WTC11 (cell line): Measurements from ENCODE around the gene EIF1AD. TPM values are rescaled to one million over a fixed set of nuclear protein-coding genes. Genes with fewer than 3 reads are reported as not detected.

Experiments
- ATAC-seq: fragments of 200-7000 bp; cut with Tn5 transposase; 2 replicates; pipeline ENCODE4 v1.10.0; 2021; ENCODE audit warnings: mild to moderate bottlenecking, moderate library complexity
- CTCF ChIA-PET: fragments of 300-600 bp; sonication (Branson Sonifier 250); formaldehyde crosslinking; loops from one replicate; lab custom pipeline; 2021; ENCODE audit warnings: antibody characterized with exemption; lab: Charles Lee
- POLR2A ChIA-PET: fragments of 350-600 bp; sonication (Branson Sonifier 250); formaldehyde crosslinking; loops from one replicate; lab custom pipeline; 2021; ENCODE audit warnings: antibody characterized with exemption; lab: Charles Lee
- DNase-seq: peaks from one replicate; pipeline ENCODE4 v3.0.0; 2021; ENCODE audit warnings: low spot score
- H3K27ac Mint-ChIP-seq: 2 replicates; pipeline ENCODE4 v1.8.0; 2021; ENCODE audit warnings: mixed read lengths
- H3K27me3 Mint-ChIP-seq: 2 replicates; pipeline ENCODE4 v1.8.0; 2021; ENCODE audit warnings: low read depth, mild to moderate bottlenecking, moderate library complexity, mixed read lengths
- H3K36me3 Mint-ChIP-seq: 2 replicates; pipeline ENCODE4 v1.8.0; 2021; ENCODE audit warnings: mixed read lengths
- H3K4me1 Mint-ChIP-seq: 2 replicates; pipeline ENCODE4 v1.8.0; 2022; ENCODE audit warnings: mixed read lengths
- H3K4me3 Mint-ChIP-seq: 2 replicates; pipeline ENCODE4 v1.8.0; 2021; ENCODE audit warnings: mild to moderate bottlenecking, moderate library complexity, mixed read lengths
- H3K9me3 Mint-ChIP-seq: 2 replicates; pipeline ENCODE4 v1.8.0; 2021; ENCODE audit warnings: mixed read lengths
- ESRRA ChIP-seq: sonication (generic); formaldehyde crosslinking; IDR thresholded peaks from 2 replicates; pipeline ENCODE4 v1.8.1; 2022; ENCODE audit warnings: mild to moderate bottlenecking, missing genetic modification reagents, borderline replicate concordance
- GTF2I ChIP-seq: fragments of 250-450 bp; sonication (Bioruptor Pico); conservative IDR thresholded peaks from 2 replicates; pipeline ENCODE4 v1.4.0; 2021; ENCODE audit warnings: mild to moderate bottlenecking
- IRF2 ChIP-seq: sonication (generic); formaldehyde crosslinking; IDR thresholded peaks from 2 replicates; pipeline ENCODE4 v1.8.0; 2022; ENCODE audit warnings: low read depth, missing genetic modification reagents, borderline replicate concordance
- NR2C2 ChIP-seq: sonication (generic); formaldehyde crosslinking; IDR thresholded peaks from 2 replicates; pipeline ENCODE4 v1.8.0; 2022; ENCODE audit warnings: mild to moderate bottlenecking, missing genetic modification reagents
- RELA ChIP-seq: sonication (generic); formaldehyde crosslinking; IDR thresholded peaks from 2 replicates; pipeline ENCODE4 v1.8.1; 2022; ENCODE audit warnings: missing genetic modification reagents, mild to moderate bottlenecking, borderline replicate concordance
- SMAD4 ChIP-seq: sonication (generic); formaldehyde crosslinking; IDR thresholded peaks from 2 replicates; pipeline ENCODE4 v1.8.0; 2022; ENCODE audit warnings: mild to moderate bottlenecking, missing genetic modification reagents
- ZNF671 ChIP-seq: fragments of 250-450 bp; sonication (Bioruptor Pico); IDR thresholded peaks from 2 replicates; pipeline ENCODE4 v1.8.0; 2021; ENCODE audit warnings: mild to moderate bottlenecking
- total RNA-seq: library from RNA; stranded (reverse); gene quantifications from 3 replicates; pipeline ENCODE4 v1.2.3, GENCODE V29; 2021
- TF ChIP-seq, protein P1 (sequence below): sonication (generic); formaldehyde crosslinking; conservative IDR thresholded peaks from 2 replicates; pipeline ENCODE4 v1.8.1; 2023; ENCODE audit warnings: mild to moderate bottlenecking, low read depth, missing genetic modification reagents, moderate library complexity
- TF ChIP-seq, protein P2 (sequence below): fragments of 200-600 bp; IDR thresholded peaks from 2 replicates; pipeline ENCODE4 v1.8.0; 2022; ENCODE audit warnings: antibody characterized with exemption
- TF ChIP-seq, protein P3 (sequence below): sonication (generic); formaldehyde crosslinking; IDR thresholded peaks from 2 replicates; pipeline ENCODE4 v1.8.1; 2023; ENCODE audit warnings: mild to moderate bottlenecking, moderate library complexity, missing genetic modification reagents
- TF ChIP-seq, protein P4 (sequence below): fragments of 250-450 bp; sonication (Bioruptor Pico); IDR thresholded peaks from 2 replicates; pipeline ENCODE4 v1.9.0; 2021; ENCODE audit warnings: mild to moderate bottlenecking
- TF ChIP-seq, protein P5 (sequence below): sonication (generic); formaldehyde crosslinking; IDR thresholded peaks from 2 replicates; pipeline ENCODE4 v1.8.0; 2022; ENCODE audit warnings: mild to moderate bottlenecking, missing genetic modification reagents
- TF ChIP-seq, protein P6 (sequence below): sonication (generic); formaldehyde crosslinking; IDR thresholded peaks from 2 replicates; pipeline ENCODE4 v1.8.1; 2023; ENCODE audit warnings: mild to moderate bottlenecking, missing genetic modification reagents
- TF ChIP-seq, protein P7 (sequence below): fragments of 250-450 bp; sonication (Bioruptor Pico); conservative IDR thresholded peaks from 2 replicates; pipeline ENCODE4 v1.9.0; 2021; ENCODE audit warnings: mild to moderate bottlenecking

The EIF1AD gene
- total RNA-seq, 1 experiment from 2014 or later: 37.6 TPM

DNA sequence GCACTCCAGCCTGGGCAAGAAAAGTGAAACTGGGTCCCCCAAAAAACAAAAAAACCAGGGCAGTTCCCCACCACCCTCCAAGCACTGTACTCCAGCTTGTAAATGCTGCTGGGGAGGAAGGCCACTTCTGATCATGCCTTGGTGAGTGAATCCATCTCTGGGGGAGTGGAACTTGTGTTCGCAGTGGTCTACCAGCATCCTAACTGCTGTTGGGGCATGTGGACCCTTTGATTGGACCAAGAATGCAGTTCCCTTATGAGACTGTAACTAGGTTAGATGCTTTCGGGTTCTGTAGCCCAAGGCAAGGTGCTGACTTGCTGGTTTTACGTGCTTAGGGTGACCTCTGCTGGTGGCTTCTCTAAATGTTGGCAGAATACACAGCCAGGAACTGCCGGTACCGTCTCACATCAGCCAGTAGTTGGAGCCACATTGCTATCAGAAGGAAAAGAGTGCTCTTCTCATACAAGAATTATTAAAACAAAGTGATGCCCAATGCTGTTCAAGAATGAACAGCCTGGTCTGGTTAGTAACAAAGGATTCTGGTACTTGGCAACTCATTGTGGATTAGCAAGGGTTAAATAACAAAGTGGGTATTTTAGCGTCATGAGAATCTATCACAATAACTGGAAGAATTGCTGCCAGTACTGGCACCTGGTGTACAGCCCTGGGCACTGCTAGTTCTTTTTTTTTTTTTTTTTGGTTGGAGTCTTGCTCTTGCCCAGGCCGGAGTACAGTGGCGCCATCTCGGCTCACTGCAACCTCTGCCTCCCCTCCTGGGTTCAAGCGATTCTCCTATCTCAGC lies 13.0 kb downstream of the EIF1AD start:
- DNase-seq: peak; percentile 92
- ChIA-PET POLR2A (interaction anchor here (0.6 kb wide), 2 partner anchors 18 to 98 kb away, joined by 3 to 7 read pairs; partner anchors contain the start of gene CCDC85B), CTCF (interaction anchor here (0.6 to 3.0 kb wide), 23 partner anchors 13 to 209 kb away, joined by 3 to 27 read pairs (median 4); partner anchors contain the start of genes BANF1, CCDC85B, CST6 and EFEMP2)
- Mint-ChIP-seq H3K36me3 (no peaks in the 10 kb centered on the region), H3K27me3 (no peaks in the 10 kb centered on the region), H3K9me3 (no peaks in the 10 kb centered on the region), H3K4me3 (no peak overlapping the region), H3K27ac (no peak overlapping the region), H3K4me1 (no peaks in the 10 kb centered on the region)
- ATAC-seq: peak; percentile 99
- TF ChIP-seq, protein P1, sequence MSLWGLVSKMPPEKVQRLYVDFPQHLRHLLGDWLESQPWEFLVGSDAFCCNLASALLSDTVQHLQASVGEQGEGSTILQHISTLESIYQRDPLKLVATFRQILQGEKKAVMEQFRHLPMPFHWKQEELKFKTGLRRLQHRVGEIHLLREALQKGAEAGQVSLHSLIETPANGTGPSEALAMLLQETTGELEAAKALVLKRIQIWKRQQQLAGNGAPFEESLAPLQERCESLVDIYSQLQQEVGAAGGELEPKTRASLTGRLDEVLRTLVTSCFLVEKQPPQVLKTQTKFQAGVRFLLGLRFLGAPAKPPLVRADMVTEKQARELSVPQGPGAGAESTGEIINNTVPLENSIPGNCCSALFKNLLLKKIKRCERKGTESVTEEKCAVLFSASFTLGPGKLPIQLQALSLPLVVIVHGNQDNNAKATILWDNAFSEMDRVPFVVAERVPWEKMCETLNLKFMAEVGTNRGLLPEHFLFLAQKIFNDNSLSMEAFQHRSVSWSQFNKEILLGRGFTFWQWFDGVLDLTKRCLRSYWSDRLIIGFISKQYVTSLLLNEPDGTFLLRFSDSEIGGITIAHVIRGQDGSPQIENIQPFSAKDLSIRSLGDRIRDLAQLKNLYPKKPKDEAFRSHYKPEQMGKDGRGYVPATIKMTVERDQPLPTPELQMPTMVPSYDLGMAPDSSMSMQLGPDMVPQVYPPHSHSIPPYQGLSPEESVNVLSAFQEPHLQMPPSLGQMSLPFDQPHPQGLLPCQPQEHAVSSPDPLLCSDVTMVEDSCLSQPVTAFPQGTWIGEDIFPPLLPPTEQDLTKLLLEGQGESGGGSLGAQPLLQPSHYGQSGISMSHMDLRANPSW (CRISPR knock-in tag): no peak
- TF ChIP-seq, protein P2, sequence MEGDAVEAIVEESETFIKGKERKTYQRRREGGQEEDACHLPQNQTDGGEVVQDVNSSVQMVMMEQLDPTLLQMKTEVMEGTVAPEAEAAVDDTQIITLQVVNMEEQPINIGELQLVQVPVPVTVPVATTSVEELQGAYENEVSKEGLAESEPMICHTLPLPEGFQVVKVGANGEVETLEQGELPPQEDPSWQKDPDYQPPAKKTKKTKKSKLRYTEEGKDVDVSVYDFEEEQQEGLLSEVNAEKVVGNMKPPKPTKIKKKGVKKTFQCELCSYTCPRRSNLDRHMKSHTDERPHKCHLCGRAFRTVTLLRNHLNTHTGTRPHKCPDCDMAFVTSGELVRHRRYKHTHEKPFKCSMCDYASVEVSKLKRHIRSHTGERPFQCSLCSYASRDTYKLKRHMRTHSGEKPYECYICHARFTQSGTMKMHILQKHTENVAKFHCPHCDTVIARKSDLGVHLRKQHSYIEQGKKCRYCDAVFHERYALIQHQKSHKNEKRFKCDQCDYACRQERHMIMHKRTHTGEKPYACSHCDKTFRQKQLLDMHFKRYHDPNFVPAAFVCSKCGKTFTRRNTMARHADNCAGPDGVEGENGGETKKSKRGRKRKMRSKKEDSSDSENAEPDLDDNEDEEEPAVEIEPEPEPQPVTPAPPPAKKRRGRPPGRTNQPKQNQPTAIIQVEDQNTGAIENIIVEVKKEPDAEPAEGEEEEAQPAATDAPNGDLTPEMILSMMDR: peak; percentile 70
- TF ChIP-seq, protein P3, sequence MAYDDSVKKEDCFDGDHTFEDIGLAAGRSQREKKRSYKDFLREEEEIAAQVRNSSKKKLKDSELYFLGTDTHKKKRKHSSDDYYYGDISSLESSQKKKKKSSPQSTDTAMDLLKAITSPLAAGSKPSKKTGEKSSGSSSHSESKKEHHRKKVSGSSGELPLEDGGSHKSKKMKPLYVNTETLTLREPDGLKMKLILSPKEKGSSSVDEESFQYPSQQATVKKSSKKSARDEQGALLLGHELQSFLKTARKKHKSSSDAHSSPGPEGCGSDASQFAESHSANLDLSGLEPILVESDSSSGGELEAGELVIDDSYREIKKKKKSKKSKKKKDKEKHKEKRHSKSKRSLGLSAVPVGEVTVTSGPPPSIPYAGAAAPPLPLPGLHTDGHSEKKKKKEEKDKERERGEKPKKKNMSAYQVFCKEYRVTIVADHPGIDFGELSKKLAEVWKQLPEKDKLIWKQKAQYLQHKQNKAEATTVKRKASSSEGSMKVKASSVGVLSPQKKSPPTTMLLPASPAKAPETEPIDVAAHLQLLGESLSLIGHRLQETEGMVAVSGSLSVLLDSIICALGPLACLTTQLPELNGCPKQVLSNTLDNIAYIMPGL (CRISPR knock-in tag): 0 out of 2 replicates have a peak, but pooled peaks have one; percentile 36
- TF ChIP-seq, protein P4, sequence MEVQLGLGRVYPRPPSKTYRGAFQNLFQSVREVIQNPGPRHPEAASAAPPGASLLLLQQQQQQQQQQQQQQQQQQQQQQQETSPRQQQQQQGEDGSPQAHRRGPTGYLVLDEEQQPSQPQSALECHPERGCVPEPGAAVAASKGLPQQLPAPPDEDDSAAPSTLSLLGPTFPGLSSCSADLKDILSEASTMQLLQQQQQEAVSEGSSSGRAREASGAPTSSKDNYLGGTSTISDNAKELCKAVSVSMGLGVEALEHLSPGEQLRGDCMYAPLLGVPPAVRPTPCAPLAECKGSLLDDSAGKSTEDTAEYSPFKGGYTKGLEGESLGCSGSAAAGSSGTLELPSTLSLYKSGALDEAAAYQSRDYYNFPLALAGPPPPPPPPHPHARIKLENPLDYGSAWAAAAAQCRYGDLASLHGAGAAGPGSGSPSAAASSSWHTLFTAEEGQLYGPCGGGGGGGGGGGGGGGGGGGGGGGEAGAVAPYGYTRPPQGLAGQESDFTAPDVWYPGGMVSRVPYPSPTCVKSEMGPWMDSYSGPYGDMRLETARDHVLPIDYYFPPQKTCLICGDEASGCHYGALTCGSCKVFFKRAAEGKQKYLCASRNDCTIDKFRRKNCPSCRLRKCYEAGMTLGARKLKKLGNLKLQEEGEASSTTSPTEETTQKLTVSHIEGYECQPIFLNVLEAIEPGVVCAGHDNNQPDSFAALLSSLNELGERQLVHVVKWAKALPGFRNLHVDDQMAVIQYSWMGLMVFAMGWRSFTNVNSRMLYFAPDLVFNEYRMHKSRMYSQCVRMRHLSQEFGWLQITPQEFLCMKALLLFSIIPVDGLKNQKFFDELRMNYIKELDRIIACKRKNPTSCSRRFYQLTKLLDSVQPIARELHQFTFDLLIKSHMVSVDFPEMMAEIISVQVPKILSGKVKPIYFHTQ: no peak

DNA sequence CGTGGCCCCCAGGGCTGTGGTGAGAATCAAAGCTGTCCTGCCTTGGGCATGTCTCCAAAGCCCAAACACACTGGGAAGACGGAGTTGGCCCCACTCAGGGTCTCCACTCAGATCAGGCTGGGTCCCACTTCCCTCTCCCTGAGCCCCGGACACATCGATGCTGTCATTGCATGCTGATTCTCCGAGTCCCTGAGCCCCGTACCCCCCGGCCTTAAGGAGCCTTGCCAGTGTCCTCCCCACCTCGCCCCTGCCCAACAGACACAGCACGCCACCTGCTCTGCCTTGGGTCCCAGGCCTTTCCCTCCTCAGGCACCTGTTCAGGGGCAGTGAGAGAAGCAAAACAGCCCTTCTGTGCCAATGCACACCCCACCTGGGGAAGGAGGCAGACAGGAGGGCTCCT lies 14.6 kb downstream of the EIF1AD start:
- POLR2A ChIA-PET: no interaction called here
- no peak for TF ChIP-seq GTF2I (CRISPR knock-in tag)
- TF ChIP-seq, protein P5, sequence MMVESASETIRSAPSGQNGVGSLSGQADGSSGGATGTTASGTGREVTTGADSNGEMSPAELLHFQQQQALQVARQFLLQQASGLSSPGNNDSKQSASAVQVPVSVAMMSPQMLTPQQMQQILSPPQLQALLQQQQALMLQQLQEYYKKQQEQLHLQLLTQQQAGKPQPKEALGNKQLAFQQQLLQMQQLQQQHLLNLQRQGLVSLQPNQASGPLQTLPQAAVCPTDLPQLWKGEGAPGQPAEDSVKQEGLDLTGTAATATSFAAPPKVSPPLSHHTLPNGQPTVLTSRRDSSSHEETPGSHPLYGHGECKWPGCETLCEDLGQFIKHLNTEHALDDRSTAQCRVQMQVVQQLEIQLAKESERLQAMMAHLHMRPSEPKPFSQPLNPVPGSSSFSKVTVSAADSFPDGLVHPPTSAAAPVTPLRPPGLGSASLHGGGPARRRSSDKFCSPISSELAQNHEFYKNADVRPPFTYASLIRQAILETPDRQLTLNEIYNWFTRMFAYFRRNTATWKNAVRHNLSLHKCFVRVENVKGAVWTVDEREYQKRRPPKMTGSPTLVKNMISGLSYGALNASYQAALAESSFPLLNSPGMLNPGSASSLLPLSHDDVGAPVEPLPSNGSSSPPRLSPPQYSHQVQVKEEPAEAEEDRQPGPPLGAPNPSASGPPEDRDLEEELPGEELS (CRISPR knock-in tag): no peak
- TF ChIP-seq, protein P6, sequence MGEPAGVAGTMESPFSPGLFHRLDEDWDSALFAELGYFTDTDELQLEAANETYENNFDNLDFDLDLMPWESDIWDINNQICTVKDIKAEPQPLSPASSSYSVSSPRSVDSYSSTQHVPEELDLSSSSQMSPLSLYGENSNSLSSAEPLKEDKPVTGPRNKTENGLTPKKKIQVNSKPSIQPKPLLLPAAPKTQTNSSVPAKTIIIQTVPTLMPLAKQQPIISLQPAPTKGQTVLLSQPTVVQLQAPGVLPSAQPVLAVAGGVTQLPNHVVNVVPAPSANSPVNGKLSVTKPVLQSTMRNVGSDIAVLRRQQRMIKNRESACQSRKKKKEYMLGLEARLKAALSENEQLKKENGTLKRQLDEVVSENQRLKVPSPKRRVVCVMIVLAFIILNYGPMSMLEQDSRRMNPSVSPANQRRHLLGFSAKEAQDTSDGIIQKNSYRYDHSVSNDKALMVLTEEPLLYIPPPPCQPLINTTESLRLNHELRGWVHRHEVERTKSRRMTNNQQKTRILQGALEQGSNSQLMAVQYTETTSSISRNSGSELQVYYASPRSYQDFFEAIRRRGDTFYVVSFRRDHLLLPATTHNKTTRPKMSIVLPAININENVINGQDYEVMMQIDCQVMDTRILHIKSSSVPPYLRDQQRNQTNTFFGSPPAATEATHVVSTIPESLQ (CRISPR knock-in tag): no peak
- no peak for TF ChIP-seq ZNF671
- TF ChIP-seq, protein P7, sequence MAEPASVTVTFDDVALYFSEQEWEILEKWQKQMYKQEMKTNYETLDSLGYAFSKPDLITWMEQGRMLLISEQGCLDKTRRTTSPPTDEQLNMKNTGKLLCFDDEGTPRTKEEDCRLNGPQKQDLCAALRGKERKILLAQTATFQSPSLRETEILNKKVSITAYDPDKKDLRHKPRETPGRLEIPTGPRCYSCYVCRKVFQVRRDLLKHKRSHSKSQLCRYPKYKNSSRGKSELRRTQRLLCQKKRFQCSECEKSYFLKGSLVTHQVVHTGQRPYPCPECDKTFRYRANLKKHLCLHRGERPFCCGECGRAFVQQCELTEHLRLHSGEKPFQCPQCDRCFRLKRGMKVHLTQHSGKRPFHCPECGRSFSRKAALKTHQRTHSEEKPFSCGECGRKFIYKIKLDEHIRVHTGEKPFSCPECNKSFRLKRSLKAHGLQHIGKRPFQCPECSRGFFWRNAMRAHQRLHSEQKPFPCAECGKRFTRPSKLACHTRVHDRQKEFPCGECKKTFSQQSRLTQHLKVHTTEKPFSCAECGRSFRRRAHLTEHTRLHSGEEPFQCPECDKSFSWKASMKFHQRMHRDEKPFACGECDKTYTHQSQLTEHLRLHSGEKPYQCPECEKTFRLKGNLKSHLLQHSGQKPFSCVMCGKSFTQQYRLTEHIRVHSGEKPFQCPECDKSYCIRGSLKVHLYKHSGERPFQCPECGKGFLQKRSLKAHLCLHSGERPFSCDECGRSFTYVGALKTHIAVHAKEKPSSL (CRISPR knock-in tag): no peak
- no peak for TF ChIP-seq RELA (CRISPR knock-in tag)
- no peak for TF ChIP-seq ESRRA (CRISPR knock-in tag)
- TF ChIP-seq SMAD4: no peak
- TF ChIP-seq NR2C2 (CRISPR knock-in tag): no peak
- TF ChIP-seq IRF2 (CRISPR knock-in tag): no peak

More for the DNA sequence above, 14.6 kb downstream of the EIF1AD start:
- CTCF ChIA-PET: interaction anchor here (0.5 kb wide), 1 partner anchor 13 kb away, joined by 3 read pairs; no protein-coding TSS in a partner anchor
- no peak for ATAC-seq
- Mint-ChIP-seq H3K36me3 (no peaks in the 10 kb centered on the region), H3K4me3 (no peak overlapping the region), H3K4me1 (no peaks in the 10 kb centered on the region), H3K27me3 (no peaks in the 10 kb centered on the region), H3K27ac (no peak overlapping the region), H3K9me3 (no peaks in the 10 kb centered on the region)
- DNase-seq: no peak
